K562 (cell line): ENCODE results near the gene FBXO9. TPM values are rescaled to one million over a fixed set of nuclear protein-coding genes. Genes with fewer than 3 reads are reported as not detected.

Source experiments
- ATAC-seq: fragments of 200-7000 bp; cut with Tn5 transposase; 3 replicates; pipeline ENCODE4 v1.9.1; 2020; ENCODE audit warnings: moderate library complexity
- BruUV-seq: library from RNA; stranded (reverse); fragments of 400-500 nt; replicated peaks from 2 replicates; lab custom pipeline; 2021; lab: Mats Ljungman, UMichigan
- CTCF ChIA-PET: fragments of 300-600 bp; formaldehyde crosslinking; extraction: SDS; loops from one replicate; lab custom pipeline; 2021; ENCODE audit warnings: low intra/inter-chr PET ratio; lab: Yijun Ruan, JAX
- POLR2A ChIA-PET: fragments of 300-600, 350-650 bp; sonication (Branson Sonifier 250); formaldehyde crosslinking; extraction: SDS; loops from one replicate; lab custom pipeline; 2021; ENCODE audit warnings: antibody characterized with exemption, inconsistent platforms; lab: Yijun Ruan, JAX
- DNase-seq, 4 experiments: peaks; one replicate each; pipeline versions ENCODE4 v3.0.0 to v3.0.0-alpha.2; 2011 to 2018; ENCODE audit warnings: low spot score in 3 of 4, mixed read lengths in 3 of 4; ENCODE audit errors: extremely low read depth in 1 of 4
- FAIRE-seq: peaks from 2 replicates; lab custom pipeline; 2011; peaks lifted over from hg19 to GRCh38; lab: Jason Lieb, UNC
- H2AFZ ChIP-seq: 2 replicates; pipeline ENCODE4 v1.6.0; 2011; ENCODE audit warnings: low read depth, low read length, control low read depth, inconsistent platforms
- H3K27ac ChIP-seq: fragments of 200-600 bp; 3 replicates; pipeline ENCODE4 v1.8.0; 2011; ENCODE audit warnings: low read depth, mild to moderate bottlenecking, control low read depth, inconsistent platforms, low read length, moderate library complexity, mixed read lengths; ENCODE audit errors: extremely low read depth
- H3K27me3 ChIP-seq, 2 experiments: fragments of 300-600 bp in 1 of 2; 2 replicates in 1 of 2; 3 replicates in 1 of 2; pipeline versions ENCODE4 v1.6.0 to v1.8.0; 2011; ENCODE audit warnings: inconsistent platforms in 2 of 2, low read length in 2 of 2, mild to moderate bottlenecking in 1 of 2, mixed read lengths in 1 of 2, moderate library complexity in 1 of 2; ENCODE audit not compliant: control insufficient read depth in 2 of 2, insufficient read depth in 2 of 2
- H3K36me3 ChIP-seq: fragments of 300-600 bp; 3 replicates; pipeline ENCODE4 v1.8.0; 2011; ENCODE audit warnings: mild to moderate bottlenecking, low read length, inconsistent platforms; ENCODE audit not compliant: control insufficient read depth, insufficient read depth
- H3K4me1 ChIP-seq, 2 experiments: fragments of 200-600 bp in 1 of 2; replicated peaks in 1 of 2; 2 replicates in 1 of 2; 3 replicates in 1 of 2; pipeline versions ENCODE4 v1.5.1 to v1.8.0; 2011; ENCODE audit warnings: inconsistent platforms in 2 of 2, low read length in 2 of 2, mild to moderate bottlenecking in 1 of 2, mixed read lengths in 1 of 2, moderate library complexity in 1 of 2; ENCODE audit not compliant: control insufficient read depth in 2 of 2, insufficient read depth in 2 of 2
- H3K4me2 ChIP-seq: 2 replicates; pipeline ENCODE4 v1.6.1; 2011; ENCODE audit warnings: low read length, control low read depth, inconsistent platforms, mixed read lengths; ENCODE audit not compliant: insufficient read depth
- H3K4me3 ChIP-seq: fragments of 200-600 bp; sonication (generic), shearing (Covaris generic); 2 replicates; pipeline ENCODE4 v1.5.1; 2016; ENCODE audit warnings: control low read depth, inconsistent platforms
- H3K79me2 ChIP-seq: fragments of 200-600 bp; 3 replicates; pipeline ENCODE4 v1.8.0; 2011; ENCODE audit warnings: low read length, inconsistent platforms; ENCODE audit not compliant: control insufficient read depth, insufficient read depth
- H3K9ac ChIP-seq, 2 experiments: 2 replicates each; pipeline versions ENCODE4 v1.6.0 to v1.6.1; 2011; ENCODE audit warnings: low read depth in 2 of 2, low read length in 2 of 2, control low read depth in 1 of 2, inconsistent platforms in 1 of 2, mild to moderate bottlenecking in 1 of 2, mixed read lengths in 1 of 2; ENCODE audit not compliant: insufficient read depth in 1 of 2
- H3K9me1 ChIP-seq: one replicate; pipeline ENCODE4 v1.6.0; 2011; ENCODE audit warnings: inconsistent platforms, mild to moderate bottlenecking, low read length, moderate library complexity; ENCODE audit not compliant: control insufficient read depth, insufficient read depth
- H3K9me3 ChIP-seq: replicated peaks from 2 replicates; pipeline ENCODE4 v1.5.1; 2011; ENCODE audit warnings: low read depth, low read length, inconsistent platforms; ENCODE audit not compliant: control insufficient read depth, insufficient read depth
- H4K20me1 ChIP-seq: replicated peaks from 2 replicates; pipeline ENCODE4 v1.6.1; 2011; ENCODE audit warnings: low read length, inconsistent platforms, mixed read lengths; ENCODE audit not compliant: control insufficient read depth, insufficient read depth
- BCOR ChIP-seq: fragments of 450-650 bp; IDR thresholded peaks from 2 replicates; pipeline ENCODE4 v1.6.1; 2016
- DNMT1 ChIP-seq: fragments of 450-650 bp; IDR thresholded peaks from 2 replicates; pipeline ENCODE4 v1.6.1; 2016; ENCODE audit warnings: antibody characterized with exemption, mild to moderate bottlenecking
- HSF4 ChIP-seq: fragments of 250-450 bp; sonication (Bioruptor Pico); IDR thresholded peaks from 2 replicates; pipeline ENCODE4 v2.1.2; 2022; ENCODE audit warnings: mild to moderate bottlenecking, moderate library complexity, borderline replicate concordance
- MCM3 ChIP-seq: fragments of 450-650 bp; IDR thresholded peaks from 2 replicates; pipeline ENCODE4 v1.6.1; 2016
- MCM7 ChIP-seq, 2 experiments: fragments of 450-650 bp; IDR thresholded peaks; 2 replicates each; pipeline ENCODE4 v1.6.1; 2016 to 2018
- NONO ChIP-seq, 2 experiments: fragments of 200-400 bp in 1 of 2; fragments of 450-650 bp in 1 of 2; formaldehyde crosslinking in 1 of 2; IDR thresholded peaks; 2 replicates each; pipeline ENCODE4 v1.6.1; 2017; ENCODE audit warnings: low read depth in 2 of 2, mild to moderate bottlenecking in 2 of 2, moderate library complexity in 2 of 2, low read length in 1 of 2
- NR2F6 ChIP-seq: fragments of 450-650 bp; formaldehyde crosslinking; IDR thresholded peaks from 2 replicates; pipeline ENCODE4 v1.4.0; 2020; ENCODE audit warnings: mild to moderate bottlenecking
- RUNX1 ChIP-seq: sonication (generic); IDR thresholded peaks from 2 replicates; pipeline ENCODE4 v1.6.1; 2016; ENCODE audit warnings: antibody characterized with exemption, low read depth
- SNIP1 ChIP-seq: fragments of 450-650 bp; IDR thresholded peaks from 2 replicates; pipeline ENCODE4 v1.7.1; 2017; ENCODE audit warnings: low read depth, mild to moderate bottlenecking
- TRIM24 ChIP-seq, 2 experiments: fragments of 450-650 bp; IDR thresholded peaks; 2 replicates each; pipeline ENCODE4 v1.6.1; 2016
- ZNF282 ChIP-seq: sonication (generic); formaldehyde crosslinking; IDR thresholded peaks from 2 replicates; pipeline ENCODE4 v1.8.1; 2023; ENCODE audit warnings: missing genetic modification reagents
- WGBS: fragments of 100-300 bp; shearing (Covaris generic); methylation state at CpG from one replicate; pipeline ENCODE4 v1.1.6; 2016; ENCODE audit warnings: low coverage, mixed read lengths; ENCODE audit not compliant: insufficient coverage; ENCODE audit errors: missing lambda C conversion rate; 5-methylcytosine and 5-hydroxymethylcytosine counted together
- in situ Hi-C: fragments of 300-500 bp; cut with MboI; formaldehyde crosslinking; loops from 4 replicates; pipeline ENCODE4 v1.15.0; 2018; ENCODE audit warnings: inconsistent platforms, mixed read lengths
- intact Hi-C: fragments of 100-400 bp; cut with micrococcal nuclease; formaldehyde crosslinking; loops from 2 replicates; pipeline ENCODE4 v1.14.2; 2022
- polyA plus RNA-seq, 8 experiments: library from polyadenylated mRNA; depleted of rRNA in 4 of 8; stranded (reverse) in 5 of 8; unstranded in 3 of 8; fragments of >200 nt; fragmentation: Nextera tagmentation in 2 of 8; fragmentation: Illumina TruSeq in 1 of 8; extraction: Ambion mirVana in 2 of 8; extraction: Trizol in 1 of 8; gene quantifications; 2 replicates each; pipeline versions ENCODE4 v1.2.1 to v1.2.3, GENCODE V29; 2011 to 2014; ENCODE audit warnings: inconsistent platforms in 1 of 8, missing spikeins in 1 of 8
- total RNA-seq, 7 experiments: library from RNA; depleted of rRNA in 6 of 7; stranded (reverse); fragments of >200 nt in 6 of 7; fragmentation: Illumina TruSeq in 2 of 7; extraction: Trizol in 2 of 7; gene quantifications; 2 replicates each; pipeline versions ENCODE4 v1.2.1 to v1.2.3, GENCODE V29; 2011 to 2021; ENCODE audit warnings: low replicate concordance in 1 of 7
- TF ChIP-seq, protein P1 (sequence below): fragments of 450-650 bp; formaldehyde crosslinking; IDR thresholded peaks from 2 replicates; pipeline ENCODE4 v1.4.0; 2020; ENCODE audit warnings: mild to moderate bottlenecking
- TF ChIP-seq, protein P2 (sequence below): fragments of 250-450 bp; sonication (Bioruptor Pico); IDR thresholded peaks from 2 replicates; pipeline ENCODE4 v1.4.0; 2020
- TF ChIP-seq, protein P3 (sequence below): sonication (generic); formaldehyde crosslinking; IDR thresholded peaks from 2 replicates; pipeline ENCODE4 v1.8.1; 2022; ENCODE audit warnings: missing genetic modification reagents

FBXO9 gene
- total and polyA plus RNA-seq, 9 of the 15 experiments (the other 6 are each of a cell fraction or from before 2014, with no cell fraction given), result 10.1 to 85.3 (median 51.4) TPM

DNA sequence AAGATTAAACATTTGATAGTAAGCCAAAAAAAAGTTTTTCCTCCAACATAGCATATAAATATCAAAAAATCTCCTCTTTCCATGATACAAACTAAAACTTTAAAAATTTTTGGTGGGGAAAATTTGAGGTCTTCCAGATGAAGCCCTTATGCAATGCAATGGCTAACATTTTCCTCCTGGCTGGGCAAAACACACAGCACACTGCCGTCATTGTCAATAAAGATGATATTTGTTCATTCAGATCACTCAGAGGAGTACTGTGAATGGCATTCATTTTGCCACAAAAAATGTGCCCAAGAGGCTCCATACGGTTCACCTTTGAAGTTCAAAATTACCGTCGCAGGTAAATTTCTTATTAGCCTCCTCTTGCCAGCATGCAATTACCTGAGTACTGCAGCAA lies 33.9 kb upstream of the FBXO9 start:
- no peak for FAIRE-seq
- BruUV-seq, result no TSS peak
- no peak for TF ChIP-seq ZNF282 (CRISPR knock-in tag)
- TF ChIP-seq BCOR, result no peak
- no peak for TF ChIP-seq TRIM24 (IDR thresholded peaks at IDR 0.05)
- TF ChIP-seq MCM3, result no peak
- TF ChIP-seq HSF4 (CRISPR knock-in tag), result no peak
- TF ChIP-seq NONO (IDR thresholded peaks at IDR 0.05; ENCODE audit: low read depth in 2 of 2, low read length in 1 of 2), result no peak
- TF ChIP-seq, protein P1, sequence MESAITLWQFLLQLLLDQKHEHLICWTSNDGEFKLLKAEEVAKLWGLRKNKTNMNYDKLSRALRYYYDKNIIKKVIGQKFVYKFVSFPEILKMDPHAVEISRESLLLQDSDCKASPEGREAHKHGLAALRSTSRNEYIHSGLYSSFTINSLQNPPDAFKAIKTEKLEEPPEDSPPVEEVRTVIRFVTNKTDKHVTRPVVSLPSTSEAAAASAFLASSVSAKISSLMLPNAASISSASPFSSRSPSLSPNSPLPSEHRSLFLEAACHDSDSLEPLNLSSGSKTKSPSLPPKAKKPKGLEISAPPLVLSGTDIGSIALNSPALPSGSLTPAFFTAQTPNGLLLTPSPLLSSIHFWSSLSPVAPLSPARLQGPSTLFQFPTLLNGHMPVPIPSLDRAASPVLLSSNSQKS (CRISPR knock-in tag), result no peak
- no peak for TF ChIP-seq SNIP1
- TF ChIP-seq MCM7 (IDR thresholded peaks at IDR 0.05), result no peak
- no peak for TF ChIP-seq NR2F6
- TF ChIP-seq, protein P2, sequence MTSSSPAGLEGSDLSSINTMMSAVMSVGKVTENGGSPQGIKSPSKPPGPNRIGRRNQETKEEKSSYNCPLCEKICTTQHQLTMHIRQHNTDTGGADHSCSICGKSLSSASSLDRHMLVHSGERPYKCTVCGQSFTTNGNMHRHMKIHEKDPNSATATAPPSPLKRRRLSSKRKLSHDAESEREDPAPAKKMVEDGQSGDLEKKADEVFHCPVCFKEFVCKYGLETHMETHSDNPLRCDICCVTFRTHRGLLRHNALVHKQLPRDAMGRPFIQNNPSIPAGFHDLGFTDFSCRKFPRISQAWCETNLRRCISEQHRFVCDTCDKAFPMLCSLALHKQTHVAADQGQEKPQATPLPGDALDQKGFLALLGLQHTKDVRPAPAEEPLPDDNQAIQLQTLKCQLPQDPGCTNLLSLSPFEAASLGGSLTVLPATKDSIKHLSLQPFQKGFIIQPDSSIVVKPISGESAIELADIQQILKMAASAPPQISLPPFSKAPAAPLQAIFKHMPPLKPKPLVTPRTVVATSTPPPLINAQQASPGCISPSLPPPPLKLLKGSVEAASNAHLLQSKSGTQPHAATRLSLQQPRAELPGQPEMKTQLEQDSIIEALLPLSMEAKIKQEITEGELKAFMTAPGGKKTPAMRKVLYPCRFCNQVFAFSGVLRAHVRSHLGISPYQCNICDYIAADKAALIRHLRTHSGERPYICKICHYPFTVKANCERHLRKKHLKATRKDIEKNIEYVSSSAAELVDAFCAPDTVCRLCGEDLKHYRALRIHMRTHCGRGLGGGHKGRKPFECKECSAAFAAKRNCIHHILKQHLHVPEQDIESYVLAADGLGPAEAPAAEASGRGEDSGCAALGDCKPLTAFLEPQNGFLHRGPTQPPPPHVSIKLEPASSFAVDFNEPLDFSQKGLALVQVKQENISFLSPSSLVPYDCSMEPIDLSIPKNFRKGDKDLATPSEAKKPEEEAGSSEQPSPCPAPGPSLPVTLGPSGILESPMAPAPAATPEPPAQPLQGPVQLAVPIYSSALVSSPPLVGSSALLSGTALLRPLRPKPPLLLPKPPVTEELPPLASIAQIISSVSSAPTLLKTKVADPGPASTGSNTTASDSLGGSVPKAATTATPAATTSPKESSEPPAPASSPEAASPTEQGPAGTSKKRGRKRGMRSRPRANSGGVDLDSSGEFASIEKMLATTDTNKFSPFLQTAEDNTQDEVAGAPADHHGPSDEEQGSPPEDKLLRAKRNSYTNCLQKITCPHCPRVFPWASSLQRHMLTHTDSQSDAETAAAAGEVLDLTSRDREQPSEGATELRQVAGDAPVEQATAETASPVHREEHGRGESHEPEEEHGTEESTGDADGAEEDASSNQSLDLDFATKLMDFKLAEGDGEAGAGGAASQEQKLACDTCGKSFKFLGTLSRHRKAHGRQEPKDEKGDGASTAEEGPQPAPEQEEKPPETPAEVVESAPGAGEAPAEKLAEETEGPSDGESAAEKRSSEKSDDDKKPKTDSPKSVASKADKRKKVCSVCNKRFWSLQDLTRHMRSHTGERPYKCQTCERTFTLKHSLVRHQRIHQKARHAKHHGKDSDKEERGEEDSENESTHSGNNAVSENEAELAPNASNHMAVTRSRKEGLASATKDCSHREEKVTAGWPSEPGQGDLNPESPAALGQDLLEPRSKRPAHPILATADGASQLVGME (CRISPR knock-in tag), result no peak
- TF ChIP-seq RUNX1, result no peak
- TF ChIP-seq DNMT1, result no peak
- TF ChIP-seq, protein P3, sequence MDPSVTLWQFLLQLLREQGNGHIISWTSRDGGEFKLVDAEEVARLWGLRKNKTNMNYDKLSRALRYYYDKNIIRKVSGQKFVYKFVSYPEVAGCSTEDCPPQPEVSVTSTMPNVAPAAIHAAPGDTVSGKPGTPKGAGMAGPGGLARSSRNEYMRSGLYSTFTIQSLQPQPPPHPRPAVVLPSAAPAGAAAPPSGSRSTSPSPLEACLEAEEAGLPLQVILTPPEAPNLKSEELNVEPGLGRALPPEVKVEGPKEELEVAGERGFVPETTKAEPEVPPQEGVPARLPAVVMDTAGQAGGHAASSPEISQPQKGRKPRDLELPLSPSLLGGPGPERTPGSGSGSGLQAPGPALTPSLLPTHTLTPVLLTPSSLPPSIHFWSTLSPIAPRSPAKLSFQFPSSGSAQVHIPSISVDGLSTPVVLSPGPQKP, result no peak

More for the DNA sequence above, 33.9 kb upstream of the FBXO9 start:
- H3K27ac ChIP-seq, result no peak overlapping the region
- no peaks in the 10 kb centered on the region for H3K79me2 ChIP-seq
- no peaks in the 10 kb centered on the region for H3K9me1 ChIP-seq
- H3K9me3 ChIP-seq, result no peaks in the 10 kb centered on the region
- ChIA-PET POLR2A (interaction anchor here (1.6 kb wide), 1 partner anchor 11 kb away, joined by 3 read pairs; no protein-coding TSS in a partner anchor), CTCF (no interaction called here)
- H4K20me1 ChIP-seq, result no peaks in the 10 kb centered on the region
- DNase-seq (no peak), ATAC-seq (no peak)
- H2AFZ ChIP-seq, result no peak overlapping the region
- in situ Hi-C loops, result no loop called here
- no peak overlapping the region for H3K4me2 ChIP-seq
- intact Hi-C loops, result no loop called here
- no peaks in the 10 kb centered on the region for H3K27me3 ChIP-seq
- H3K4me3 ChIP-seq, result no peak overlapping the region
- no peaks in the 10 kb centered on the region; a peak in 2 of 5 replicates for H3K4me1 ChIP-seq
- H3K36me3 ChIP-seq, result peaks cover 3% of the 10 kb centered on the region; the same call in 2 of the 3 replicates
- 90% methylated on average over 4 of the region's 4 CpGs for WGBS
- no peak overlapping the region for H3K9ac ChIP-seq
